Activated naive CD8-positive, alpha-beta T cell treated with anti-CD3 and anti-CD28 coated beads, Interleukin-2, amount 50 U/mL, for 24 hours (primary cell): Measurements from ENCODE around the gene HTR3C.
"Not testable (repeated sequence)": the region's sequence is repeated elsewhere in the genome, so short reads cannot be mapped to it uniquely, and the experiment has no call there.

Source experiments
- ATAC-seq: fragments of 150-1000 bp; cut with Tn5 transposase; one replicate; pipeline ENCODE4 v1.10.0; 2021
- DNase-seq: peaks from one replicate; pipeline ENCODE4 v3.0.0; 2021
- H3K27ac Mint-ChIP-seq: one replicate; pipeline ENCODE4 v1.8.0; 2021; ENCODE audit warnings: mild to moderate bottlenecking, mixed read lengths
- H3K27me3 Mint-ChIP-seq: one replicate; pipeline ENCODE4 v1.8.0; 2021; ENCODE audit warnings: mixed read lengths
- H3K36me3 Mint-ChIP-seq: one replicate; pipeline ENCODE4 v1.8.0; 2021; ENCODE audit warnings: low read depth, mixed read lengths
- H3K4me1 Mint-ChIP-seq: one replicate; pipeline ENCODE4 v1.8.0; 2021; ENCODE audit warnings: mixed read lengths
- H3K4me3 Mint-ChIP-seq: one replicate; pipeline ENCODE4 v1.8.0; 2021; ENCODE audit warnings: mild to moderate bottlenecking, moderate library complexity, mixed read lengths
- H3K9me3 Mint-ChIP-seq: one replicate; pipeline ENCODE4 v1.8.0; 2021; ENCODE audit warnings: mixed read lengths

HTR3C gene

GRCh38 chr3:184050217-184050847 lies 2.5 kb upstream of the HTR3C start:
- H3K27me3 Mint-ChIP-seq = peaks cover 8% of the 10 kb centered on the region
- no peaks in the 10 kb centered on the region for H3K9me3 Mint-ChIP-seq
- no peak for DNase-seq
- no peak for ATAC-seq
- H3K36me3 Mint-ChIP-seq = no peaks in the 10 kb centered on the region
- H3K4me1 Mint-ChIP-seq = no peaks in the 10 kb centered on the region
- H3K27ac Mint-ChIP-seq = no peak overlapping the region
- no peak overlapping the region for H3K4me3 Mint-ChIP-seq

- H3K36me3 Mint-ChIP-seq = no peaks in the 10 kb centered on the region
- no peak overlapping the region for H3K27ac Mint-ChIP-seq
- no peak for ATAC-seq
- H3K4me3 Mint-ChIP-seq = no peak overlapping the region
- no peaks in the 10 kb centered on the region for H3K9me3 Mint-ChIP-seq
- H3K27me3 Mint-ChIP-seq = no peaks in the 10 kb centered on the region
- no peak for DNase-seq
- H3K4me1 Mint-ChIP-seq = no peaks in the 10 kb centered on the region
Observed at GRCh38 chr3:184058029-184058428, 5.2 kb downstream of the HTR3C start.

- ATAC-seq = no peak
- Mint-ChIP-seq H3K36me3 (no peaks in the 10 kb centered on the region), H3K4me3 (no peak overlapping the region), H3K4me1 (no peaks in the 10 kb centered on the region), H3K9me3 (no peaks in the 10 kb centered on the region), H3K27ac (no peak overlapping the region), H3K27me3 (peaks cover 3% of the 10 kb centered on the region)
- no peak for DNase-seq
Observed at GRCh38 chr3:184059424-184059823, 6.6 kb downstream of the HTR3C start.

GRCh38 chr3:184062637-184063036 lies 9.8 kb downstream of the HTR3C start:
- H3K9me3 Mint-ChIP-seq = no peaks in the 10 kb centered on the region
- peaks cover 6% of the 10 kb centered on the region for H3K27me3 Mint-ChIP-seq
- H3K36me3 Mint-ChIP-seq = no peaks in the 10 kb centered on the region
- H3K27ac Mint-ChIP-seq = no peak overlapping the region
- no peaks in the 10 kb centered on the region for H3K4me1 Mint-ChIP-seq
- H3K4me3 Mint-ChIP-seq = no peak overlapping the region
- no peak for DNase-seq
- ATAC-seq = no peak

- peaks cover 11% of the 10 kb centered on the region for H3K27me3 Mint-ChIP-seq
- H3K4me3 Mint-ChIP-seq = no peak overlapping the region
- ATAC-seq = no peak
- no peaks in the 10 kb centered on the region for H3K4me1 Mint-ChIP-seq
- no peaks in the 10 kb centered on the region for H3K36me3 Mint-ChIP-seq
- DNase-seq = no peak
- H3K27ac Mint-ChIP-seq = no peak overlapping the region
- H3K9me3 Mint-ChIP-seq = peaks cover 6% of the 10 kb centered on the region
Observed at GRCh38 chr3:184066211-184066610, 13.4 kb downstream of the HTR3C start.

- no peak for ATAC-seq
- Mint-ChIP-seq H3K9me3 (peaks cover 6% of the 10 kb centered on the region), H3K27ac (no peak overlapping the region), H3K27me3 (peaks cover 15% of the 10 kb centered on the region), H3K36me3 (no peaks in the 10 kb centered on the region), H3K4me3 (no peak overlapping the region), H3K4me1 (no peaks in the 10 kb centered on the region)
- DNase-seq = no peak
Observed at GRCh38 chr3:184067573-184068055, 14.8 kb downstream of the HTR3C start.

GRCh38 chr3:184068344-184068743 lies 15.5 kb downstream of the HTR3C start:
- H3K4me1 Mint-ChIP-seq = no peaks in the 10 kb centered on the region
- no peak overlapping the region for H3K27ac Mint-ChIP-seq
- DNase-seq (no peak), ATAC-seq (no peak)
- peaks cover 15% of the 10 kb centered on the region for H3K27me3 Mint-ChIP-seq
- H3K36me3 Mint-ChIP-seq = no peaks in the 10 kb centered on the region
- H3K9me3 Mint-ChIP-seq = peaks cover 6% of the 10 kb centered on the region
- H3K4me3 Mint-ChIP-seq = no peak overlapping the region

- H3K4me1 Mint-ChIP-seq, H3K4me3 Mint-ChIP-seq, H3K9me3 Mint-ChIP-seq, H3K27me3 Mint-ChIP-seq, H3K27ac Mint-ChIP-seq, H3K36me3 Mint-ChIP-seq, ATAC-seq, DNase-seq: not testable (repeated sequence)
Observed at GRCh38 chr3:184071142-184071541, 18.3 kb downstream of the HTR3C start.

- H3K36me3 Mint-ChIP-seq = no peaks in the 10 kb centered on the region
- H3K4me3 Mint-ChIP-seq = no peak overlapping the region
- ATAC-seq (no peak), DNase-seq (no peak)
- H3K27me3 Mint-ChIP-seq = peaks cover 11% of the 10 kb centered on the region
- no peak overlapping the region for H3K27ac Mint-ChIP-seq
- peaks cover 6% of the 10 kb centered on the region for H3K9me3 Mint-ChIP-seq
- H3K4me1 Mint-ChIP-seq = no peaks in the 10 kb centered on the region
Observed at GRCh38 chr3:184073621-184074020, 20.8 kb downstream of the HTR3C start.

- DNase-seq (no peak), ATAC-seq (no peak)
- Mint-ChIP-seq H3K36me3 (no peaks in the 10 kb centered on the region), H3K4me3 (no peak overlapping the region), H3K9me3 (peaks cover 3% of the 10 kb centered on the region), H3K27ac (no peak overlapping the region), H3K27me3 (peaks cover 8% of the 10 kb centered on the region), H3K4me1 (no peaks in the 10 kb centered on the region)
Observed at GRCh38 chr3:184075901-184076300, 23.1 kb downstream of the HTR3C start.

GRCh38 chr3:184077881-184078280 lies 25.0 kb downstream of the HTR3C start:
- no peak overlapping the region for H3K4me3 Mint-ChIP-seq
- DNase-seq = no peak
- no peak overlapping the region for H3K27ac Mint-ChIP-seq
- no peaks in the 10 kb centered on the region for H3K9me3 Mint-ChIP-seq
- H3K4me1 Mint-ChIP-seq = no peaks in the 10 kb centered on the region
- no peaks in the 10 kb centered on the region for H3K36me3 Mint-ChIP-seq
- no peak for ATAC-seq
- peaks cover 2% of the 10 kb centered on the region for H3K27me3 Mint-ChIP-seq

- H3K36me3 Mint-ChIP-seq = no peaks in the 10 kb centered on the region
- peaks cover 2% of the 10 kb centered on the region for H3K27me3 Mint-ChIP-seq
- no peak for DNase-seq
- no peak overlapping the region for H3K27ac Mint-ChIP-seq
- no peak for ATAC-seq
- no peak overlapping the region for H3K4me3 Mint-ChIP-seq
- H3K4me1 Mint-ChIP-seq = no peaks in the 10 kb centered on the region
- no peaks in the 10 kb centered on the region for H3K9me3 Mint-ChIP-seq
Observed at GRCh38 chr3:184078851-184079250, 26.0 kb downstream of the HTR3C start.

GRCh38 chr3:184081116-184081830 lies 28.4 kb downstream of the HTR3C start:
- no peak overlapping the region for H3K27ac Mint-ChIP-seq
- ATAC-seq (no peak), DNase-seq (no peak)
- peaks cover 2% of the 10 kb centered on the region for H3K27me3 Mint-ChIP-seq
- no peaks in the 10 kb centered on the region for H3K36me3 Mint-ChIP-seq
- H3K4me1 Mint-ChIP-seq = peaks cover 4% of the 10 kb centered on the region
- peaks cover 3% of the 10 kb centered on the region for H3K9me3 Mint-ChIP-seq
- no peak overlapping the region for H3K4me3 Mint-ChIP-seq

- Mint-ChIP-seq H3K27ac (no peak overlapping the region), H3K36me3 (no peaks in the 10 kb centered on the region), H3K27me3 (peaks cover 2% of the 10 kb centered on the region), H3K9me3 (peaks cover 3% of the 10 kb centered on the region), H3K4me1 (peaks cover 4% of the 10 kb centered on the region), H3K4me3 (no peak overlapping the region)
- no peak for ATAC-seq
- no peak for DNase-seq
Observed at GRCh38 chr3:184082034-184082433, 29.2 kb downstream of the HTR3C start.

GRCh38 chr3:184082465-184082864 lies 29.6 kb downstream of the HTR3C start:
- DNase-seq (no peak), ATAC-seq (no peak)
- no peaks in the 10 kb centered on the region for H3K36me3 Mint-ChIP-seq
- no peak overlapping the region for H3K4me3 Mint-ChIP-seq
- peaks cover 3% of the 10 kb centered on the region for H3K9me3 Mint-ChIP-seq
- no peak overlapping the region for H3K27ac Mint-ChIP-seq
- peaks cover 2% of the 10 kb centered on the region for H3K27me3 Mint-ChIP-seq
- H3K4me1 Mint-ChIP-seq = peaks cover 4% of the 10 kb centered on the region
